H9 (cell line): Measurements from ENCODE around the gene BANP. TPM values are rescaled to one million over a fixed set of nuclear protein-coding genes. Genes with fewer than 3 reads are reported as not detected.
A peak's percentile ranks its signal among the peaks of the same experiment; 100 is the strongest.
"Not testable (repeated sequence)": the region's sequence is repeated elsewhere in the genome, so short reads cannot be mapped to it uniquely, and the experiment has no call there.

Experiments used
- DNase-seq: peaks from one replicate; pipeline ENCODE4 v3.0.0-alpha.2; 2017
- H2AFZ ChIP-seq: one replicate; pipeline ENCODE4 v1.6.1; 2013; ENCODE audit warnings: mild to moderate bottlenecking, low read length, control low read depth, moderate library complexity
- H2AK5ac ChIP-seq: 2 replicates; pipeline ENCODE4 v1.6.1; 2013; ENCODE audit warnings: low read length, control low read depth, mixed read lengths; ENCODE audit not compliant: insufficient read length
- H2BK120ac ChIP-seq: one replicate; pipeline ENCODE4 v1.6.1; 2013; ENCODE audit warnings: low read depth, mild to moderate bottlenecking, low read length, control low read depth, inconsistent platforms; ENCODE audit not compliant: poor library complexity, severe bottlenecking
- H2BK12ac ChIP-seq: 2 replicates; pipeline ENCODE4 v1.6.1; 2013; ENCODE audit warnings: low read length, control low read depth, mixed read lengths, low read depth; ENCODE audit not compliant: insufficient read length
- H2BK15ac ChIP-seq: 2 replicates; pipeline ENCODE4 v1.6.1; 2013; ENCODE audit warnings: low read depth, low read length, control low read depth
- H2BK20ac ChIP-seq: one replicate; pipeline ENCODE4 v1.6.1; 2013; ENCODE audit warnings: low read depth, mild to moderate bottlenecking, low read length, control low read depth, inconsistent platforms; ENCODE audit not compliant: poor library complexity, severe bottlenecking
- H2BK5ac ChIP-seq: 2 replicates; pipeline ENCODE4 v1.6.1; 2013; ENCODE audit warnings: low read length, control low read depth, mixed read lengths; ENCODE audit not compliant: insufficient read length
- H3K14ac ChIP-seq: 2 replicates; pipeline ENCODE4 v1.6.1; 2013; ENCODE audit warnings: low read length, control low read depth; ENCODE audit not compliant: insufficient read depth
- H3K18ac ChIP-seq: 2 replicates; pipeline ENCODE4 v1.6.1; 2013; ENCODE audit warnings: low read depth, mild to moderate bottlenecking, mixed read lengths, low read length, control low read depth; ENCODE audit not compliant: insufficient read length
- H3K23ac ChIP-seq: 2 replicates; pipeline ENCODE4 v1.6.1; 2013; ENCODE audit warnings: low read length, control low read depth, mixed read lengths, low read depth; ENCODE audit not compliant: insufficient read length
- H3K23me2 ChIP-seq: 2 replicates; pipeline ENCODE4 v1.6.1; 2013; ENCODE audit warnings: low read depth, mild to moderate bottlenecking, mixed read lengths, low read length, control low read depth; ENCODE audit not compliant: insufficient read length, poor library complexity, severe bottlenecking
- H3K27ac ChIP-seq: 2 replicates; pipeline ENCODE4 v1.5.1; 2013; ENCODE audit warnings: low read length, control low read depth, mixed read lengths, low read depth; ENCODE audit not compliant: insufficient read length
- H3K27me3 ChIP-seq: 2 replicates; pipeline ENCODE4 v1.6.1; 2013; ENCODE audit warnings: low read length, control low read depth, inconsistent platforms; ENCODE audit not compliant: insufficient read depth
- H3K4ac ChIP-seq: 2 replicates; pipeline ENCODE4 v1.6.1; 2013; ENCODE audit warnings: low read depth, mild to moderate bottlenecking, control low read depth, inconsistent platforms, low read length, moderate library complexity
- H3K4me1 ChIP-seq: 2 replicates; pipeline ENCODE4 v1.6.1; 2013; ENCODE audit warnings: low read length, control low read depth, inconsistent platforms; ENCODE audit not compliant: insufficient read depth
- H3K4me2 ChIP-seq: 2 replicates; pipeline ENCODE4 v1.6.1; 2013; ENCODE audit warnings: low read length, control low read depth, mixed read lengths; ENCODE audit not compliant: insufficient read length, insufficient read depth
- H3K56ac ChIP-seq: 2 replicates; pipeline ENCODE4 v1.6.1; 2013; ENCODE audit warnings: low read depth, mild to moderate bottlenecking, mixed read lengths, low read length, control low read depth; ENCODE audit not compliant: insufficient read length
- H3K79me1 ChIP-seq: 2 replicates; pipeline ENCODE4 v1.6.1; 2013; ENCODE audit warnings: low read depth, mild to moderate bottlenecking, moderate library complexity, low read length, control low read depth, inconsistent platforms; ENCODE audit not compliant: insufficient read depth, poor library complexity, severe bottlenecking
- H3K79me2 ChIP-seq: 2 replicates; pipeline ENCODE4 v1.6.1; 2013; ENCODE audit warnings: low read length, control low read depth, inconsistent platforms; ENCODE audit not compliant: insufficient read depth
- H3K9ac ChIP-seq: 2 replicates; pipeline ENCODE4 v1.6.1; 2013; ENCODE audit warnings: low read length, control low read depth, mixed read lengths; ENCODE audit not compliant: insufficient read length; ENCODE audit errors: extremely low read depth
- H3K9me3 ChIP-seq: one replicate; pipeline ENCODE4 v1.6.1; 2013; ENCODE audit warnings: low read depth, low read length, inconsistent platforms; ENCODE audit not compliant: control insufficient read depth
- H3T11ph ChIP-seq: one replicate; pipeline ENCODE4 v1.6.1; 2013; ENCODE audit warnings: mild to moderate bottlenecking, low read length, control low read depth, inconsistent platforms
- H4K20me1 ChIP-seq: one replicate; pipeline ENCODE4 v1.6.1; 2013; ENCODE audit not compliant: control insufficient read depth, insufficient read length, insufficient read depth
- H4K5ac ChIP-seq: 2 replicates; pipeline ENCODE4 v1.6.1; 2013; ENCODE audit warnings: low read depth, mild to moderate bottlenecking, mixed read lengths, low read length, control low read depth; ENCODE audit not compliant: insufficient read length
- H4K8ac ChIP-seq: replicated peaks from 2 replicates; pipeline ENCODE4 v1.6.1; 2013; ENCODE audit warnings: low read length, control low read depth, mixed read lengths, low read depth; ENCODE audit not compliant: insufficient read length
- H4K91ac ChIP-seq: 2 replicates; pipeline ENCODE4 v1.6.1; 2013; ENCODE audit warnings: low read depth, mild to moderate bottlenecking, moderate library complexity, mixed read lengths, low read length, control low read depth; ENCODE audit not compliant: insufficient read length
- H3K27ac Mint-ChIP-seq, 3 experiments: 2 replicates in 2 of 3; 3 replicates in 1 of 3; pipeline ENCODE4 v1.8.0; 2020 to 2021; ENCODE audit warnings: mixed read lengths in 3 of 3, mild to moderate bottlenecking in 1 of 3, moderate library complexity in 1 of 3
- H3K27me3 Mint-ChIP-seq: 2 replicates; pipeline ENCODE4 v1.8.0; 2021; ENCODE audit warnings: low read depth, mild to moderate bottlenecking, moderate library complexity, mixed read lengths
- H3K36me3 Mint-ChIP-seq, 3 experiments: 2 replicates in 2 of 3; 3 replicates in 1 of 3; pipeline ENCODE4 v1.8.0; 2020 to 2021; ENCODE audit warnings: low read depth in 3 of 3, mixed read lengths in 3 of 3; ENCODE audit not compliant: insufficient read depth in 1 of 3
- H3K4me1 Mint-ChIP-seq, 2 experiments: 2 replicates each; pipeline ENCODE4 v1.8.0; 2020; ENCODE audit warnings: mixed read lengths in 2 of 2
- H3K4me3 Mint-ChIP-seq, 2 experiments: 2 replicates in 1 of 2; 3 replicates in 1 of 2; pipeline ENCODE4 v1.8.0; 2020 to 2021; ENCODE audit warnings: mild to moderate bottlenecking in 2 of 2, mixed read lengths in 2 of 2, moderate library complexity in 1 of 2
- H3K9me3 Mint-ChIP-seq, 2 experiments: 2 replicates in 1 of 2; 3 replicates in 1 of 2; pipeline ENCODE4 v1.8.0; 2020; ENCODE audit warnings: mild to moderate bottlenecking in 2 of 2, mixed read lengths in 2 of 2, moderate library complexity in 1 of 2
- WGBS: extraction: QIAGEN DNeasy Blood & Tissue Kit; methylation state at CpG from one replicate; pipeline ENCODE4 v1.1.7; 2013; ENCODE audit warnings: missing lambda C conversion rate, low lambda C conversion rate, mixed read lengths; ENCODE audit not compliant: insufficient read length; ENCODE audit errors: extremely low coverage; 5-methylcytosine and 5-hydroxymethylcytosine counted together
- total RNA-seq: library from RNA; stranded (reverse); gene quantifications from 2 replicates; pipeline ENCODE4 v1.2.1, GENCODE V29; 2021

BANP gene
- total RNA-seq, 1 experiment from 2014 or later: 24.9 TPM

GRCh38 chr16:88090377-88091175 is 139.3 kb downstream of the BANP start:
- H3K27me3 Mint-ChIP-seq, H3K36me3 Mint-ChIP-seq, H3K4me3 Mint-ChIP-seq, H3K23ac ChIP-seq, H3K9me3 ChIP-seq, H3K56ac ChIP-seq, H2BK15ac ChIP-seq, H3K23me2 ChIP-seq, H2BK12ac ChIP-seq, H2BK5ac ChIP-seq, H3K79me1 ChIP-seq, H4K5ac ChIP-seq, H2AK5ac ChIP-seq, H2BK20ac ChIP-seq, H4K8ac ChIP-seq, H3T11ph ChIP-seq, H4K20me1 ChIP-seq, H4K91ac ChIP-seq, H3K4me1 Mint-ChIP-seq, H3K9me3 Mint-ChIP-seq, H3K4ac ChIP-seq, H3K79me2 ChIP-seq, H3K27ac ChIP-seq, H3K14ac ChIP-seq, H3K18ac ChIP-seq, H3K4me1 ChIP-seq, H3K4me2 ChIP-seq, H2BK120ac ChIP-seq, H3K27me3 ChIP-seq, H3K27ac Mint-ChIP-seq, H3K9ac ChIP-seq, H2AFZ ChIP-seq: not testable (repeated sequence)
- peak; percentile 47 for DNase-seq
- no CpG with 5 or more reads among the region's 38 CpGs for WGBS

- not testable (repeated sequence) for H3K79me1 ChIP-seq, H3K27me3 ChIP-seq, H2BK12ac ChIP-seq, H3K79me2 ChIP-seq, H2BK15ac ChIP-seq, H4K8ac ChIP-seq, H3K4me3 Mint-ChIP-seq, H3K4ac ChIP-seq, H4K91ac ChIP-seq, H3K4me1 Mint-ChIP-seq, H3K18ac ChIP-seq, H3K9ac ChIP-seq, H3K4me1 ChIP-seq, H3K14ac ChIP-seq, H2BK120ac ChIP-seq, H2AFZ ChIP-seq, H3K27ac ChIP-seq, H3K23ac ChIP-seq, H2BK20ac ChIP-seq, H3K9me3 ChIP-seq, H3K23me2 ChIP-seq, H3K36me3 Mint-ChIP-seq, H2BK5ac ChIP-seq, H3K4me2 ChIP-seq, H3T11ph ChIP-seq, H3K27me3 Mint-ChIP-seq, H4K20me1 ChIP-seq, H4K5ac ChIP-seq, H2AK5ac ChIP-seq, H3K56ac ChIP-seq, H3K9me3 Mint-ChIP-seq
- peak; percentile 57 for DNase-seq
- H3K27ac Mint-ChIP-seq: peak overlapping the region in 1 of 3 experiments; percentile 52; a peak in 1 of 7 replicates
- WGBS: no CpG with 5 or more reads among the region's 35 CpGs
Observed at GRCh38 chr16:88091221-88091971, 140.2 kb downstream of the BANP start.
